ENCODE data around the gene ST3GAL5.

Gene ST3GAL5

GRCh38 chr2:85871494-85872164 lies 17.2 kb downstream of the ST3GAL5 start:
- FAIRE-seq: no peak
- no peak for DNase-seq (ENCODE audit: extremely low spot score, insufficient read length, low read depth)

GRCh38 chr2:85868822-85869221 lies 20.0 kb downstream of the ST3GAL5 start:
- FAIRE-seq (no peak), DNase-seq (ENCODE audit: extremely low spot score, insufficient read length, low read depth) (no peak)

GRCh38 chr2:85867556-85868292 lies 21.1 kb downstream of the ST3GAL5 start:
- no peak for DNase-seq (ENCODE audit: extremely low spot score, insufficient read length, low read depth)
- no peak for FAIRE-seq

- no peak for FAIRE-seq
- DNase-seq (ENCODE audit: extremely low spot score, insufficient read length, low read depth): no peak
These were observed 21.7 kb downstream of the ST3GAL5 start for GRCh38 chr2:85867121-85867520.

- DNase-seq (ENCODE audit: extremely low spot score, insufficient read length, low read depth) (no peak), FAIRE-seq (no peak)
These were observed 22.6 kb downstream of the ST3GAL5 start for GRCh38 chr2:85866165-85866659.

- no peak for DNase-seq (ENCODE audit: extremely low spot score, insufficient read length, low read depth)
- peak; percentile 83 for FAIRE-seq
These were observed 23.1 kb downstream of the ST3GAL5 start for GRCh38 chr2:85865539-85866164.

GRCh38 chr2:85864654-85865053 lies 24.1 kb downstream of the ST3GAL5 start:
- DNase-seq (ENCODE audit: extremely low spot score, insufficient read length, low read depth) (no peak), FAIRE-seq (no peak)

GRCh38 chr2:85862426-85862825 lies 26.4 kb downstream of the ST3GAL5 start:
- FAIRE-seq: no peak

GRCh38 chr2:85861650-85862049 lies 27.1 kb downstream of the ST3GAL5 start:
- no peak for DNase-seq (ENCODE audit: extremely low spot score, insufficient read length, low read depth)
- FAIRE-seq: peak; percentile 36

More at GRCh38 chr2:85862426-85862825, 26.4 kb downstream of the ST3GAL5 start:
- no peak for DNase-seq (ENCODE audit: extremely low spot score, insufficient read length, low read depth)

GRCh38 chr2:85861180-85861579 lies 27.6 kb downstream of the ST3GAL5 start:
- DNase-seq (ENCODE audit: extremely low spot score, insufficient read length, low read depth) (no peak), FAIRE-seq (peak; percentile 87)

GRCh38 chr2:85858841-85859240 lies 29.9 kb downstream of the ST3GAL5 start:
- FAIRE-seq: no peak
- no peak for DNase-seq (ENCODE audit: extremely low spot score, insufficient read length, low read depth)

- no peak for FAIRE-seq
- no peak for DNase-seq (ENCODE audit: extremely low spot score, insufficient read length, low read depth)
These were observed 33.9 kb downstream of the ST3GAL5 start for GRCh38 chr2:85854897-85855296.

GRCh38 chr2:85854166-85854509 lies 34.7 kb downstream of the ST3GAL5 start:
- FAIRE-seq: no peak
- DNase-seq (ENCODE audit: extremely low spot score, insufficient read length, low read depth): no peak

- DNase-seq (ENCODE audit: extremely low spot score, insufficient read length, low read depth) (no peak), FAIRE-seq (no peak)
These were observed 35.2 kb downstream of the ST3GAL5 start for GRCh38 chr2:85853499-85854165.

- peak; percentile 92 for FAIRE-seq
- DNase-seq (ENCODE audit: extremely low spot score, insufficient read length, low read depth): no peak
These were observed 35.8 kb downstream of the ST3GAL5 start for GRCh38 chr2:85852937-85853498.

- DNase-seq (ENCODE audit: extremely low spot score, insufficient read length, low read depth) (no peak), FAIRE-seq (peak; percentile 68)
These were observed 36.5 kb downstream of the ST3GAL5 start for GRCh38 chr2:85852152-85852840.

GRCh38 chr2:85851253-85852151 lies 37.3 kb downstream of the ST3GAL5 start:
- no peak for DNase-seq (ENCODE audit: extremely low spot score, insufficient read length, low read depth)
- FAIRE-seq: no peak

- FAIRE-seq (no peak), DNase-seq (ENCODE audit: extremely low spot score, insufficient read length, low read depth) (no peak)
These were observed 38.3 kb downstream of the ST3GAL5 start for GRCh38 chr2:85850451-85850850.

All from GM18507 (cell line).